Loucy (cell line): ENCODE measurements around the gene GSG1L.
"Not testable (repeated sequence)": the region's sequence is repeated elsewhere in the genome, so short reads cannot be mapped to it uniquely, and the experiment has no call there.

Experiments used
- H2AFZ ChIP-seq: fragments of 200-600 bp; sonication (generic); 2 replicates; pipeline ENCODE4 v1.6.0; 2016; ENCODE audit warnings: antibody characterized with exemption, mild to moderate bottlenecking, low read length, moderate library complexity
- H3F3A ChIP-seq: fragments of 200-600 bp; 2 replicates; pipeline ENCODE4 v1.6.0; 2016; ENCODE audit warnings: antibody characterized with exemption, low read depth, mild to moderate bottlenecking
- H3K27me3 ChIP-seq: fragments of 200-600 bp; sonication (generic); 2 replicates; pipeline ENCODE4 v1.6.1; 2014; ENCODE audit warnings: low read length, mild to moderate bottlenecking; ENCODE audit not compliant: insufficient read depth, poor library complexity, severe bottlenecking
- H3K36me3 ChIP-seq: fragments of 200-600 bp; sonication (generic); 2 replicates; pipeline ENCODE4 v1.6.1; 2016; ENCODE audit warnings: low read length; ENCODE audit not compliant: insufficient read depth
- H3K4me1 ChIP-seq: fragments of 200-600 bp; sonication (generic); 2 replicates; pipeline ENCODE4 v1.5.1; 2014; ENCODE audit warnings: low read length, mild to moderate bottlenecking; ENCODE audit not compliant: insufficient read depth, poor library complexity, severe bottlenecking
- H3K4me2 ChIP-seq: fragments of 200-600 bp; sonication (generic); 2 replicates; pipeline ENCODE4 v1.6.0; 2014; ENCODE audit warnings: antibody characterized with exemption, low read length, low read depth, mild to moderate bottlenecking; ENCODE audit not compliant: poor library complexity, severe bottlenecking
- H3K4me3 ChIP-seq: fragments of 200-600 bp; sonication (generic); 2 replicates; pipeline ENCODE4 v1.5.1; 2014; ENCODE audit warnings: low read length, mild to moderate bottlenecking, mixed read lengths; ENCODE audit not compliant: poor library complexity, severe bottlenecking
- H3K79me2 ChIP-seq: fragments of 200-600 bp; sonication (generic); 2 replicates; pipeline ENCODE4 v1.6.1; 2014; ENCODE audit warnings: low read length; ENCODE audit not compliant: insufficient read depth
- H3K9ac ChIP-seq: fragments of 200-600 bp; sonication (generic); 2 replicates; pipeline ENCODE4 v1.6.0; 2014; ENCODE audit warnings: mild to moderate bottlenecking, low read depth, low read length, moderate library complexity; ENCODE audit not compliant: poor library complexity, severe bottlenecking
- H3K9me2 ChIP-seq: fragments of 200-600 bp; sonication (generic); replicated peaks from 2 replicates; pipeline ENCODE4 v1.6.1; 2016; ENCODE audit warnings: low read depth, low read length, mixed read lengths
- H3K9me3 ChIP-seq: fragments of 200-600 bp; sonication (generic); 2 replicates; pipeline ENCODE4 v1.6.1; 2014; ENCODE audit warnings: mild to moderate bottlenecking, antibody characterized with exemption, low read length, low read depth; ENCODE audit not compliant: insufficient read depth
- H4K20me1 ChIP-seq: fragments of 200-600 bp; sonication (generic); 2 replicates; pipeline ENCODE4 v1.6.0; 2014; ENCODE audit warnings: antibody characterized with exemption, low read length, mild to moderate bottlenecking; ENCODE audit not compliant: insufficient read depth, poor library complexity, severe bottlenecking
- CTCF ChIP-seq: fragments of 200-600 bp; sonication (generic); conservative IDR thresholded peaks from 2 replicates; pipeline ENCODE4 v1.5.1; 2014; ENCODE audit warnings: mild to moderate bottlenecking, antibody characterized with exemption, low read length
- EZH2phosphoT487 ChIP-seq: fragments of 200-600 bp; IDR thresholded peaks from 2 replicates; pipeline ENCODE4 v1.6.1; 2018; ENCODE audit warnings: antibody characterized with exemption, mild to moderate bottlenecking, moderate library complexity, borderline replicate concordance

Gene GSG1L

DNA sequence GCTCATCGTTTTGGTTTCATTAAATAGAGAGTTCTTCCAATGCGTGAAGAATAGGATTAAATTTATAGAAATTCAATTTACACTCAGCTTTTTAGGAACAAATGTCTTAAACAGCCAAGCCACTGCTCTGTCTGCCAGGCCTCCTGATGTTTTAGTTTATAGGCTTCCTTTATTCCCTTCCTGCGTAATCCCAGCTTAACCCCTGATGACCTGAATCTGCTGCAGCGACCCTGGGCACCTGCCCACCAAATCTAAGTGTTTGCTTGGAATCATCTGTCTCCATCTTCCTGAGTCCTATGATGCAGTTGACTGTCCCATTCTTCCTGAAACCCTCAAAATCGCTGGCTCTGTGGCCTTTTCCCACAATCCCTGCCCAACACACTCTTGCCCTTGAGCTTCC, 179.9 kb downstream of the GSG1L start:
- Histone ChIP-seq H3K9me2 (no peaks in the 10 kb centered on the region), H3K27me3 (no peaks in the 10 kb centered on the region), H3K36me3 (no peaks in the 10 kb centered on the region), H3K4me3 (no peak overlapping the region), H3K4me2 (no peak overlapping the region), H3K79me2 (no peaks in the 10 kb centered on the region), H3K9me3 (peaks cover 5% of the 10 kb centered on the region; the same call in 1 of the 2 replicates), H3K4me1 (no peaks in the 10 kb centered on the region), H4K20me1 (no peaks in the 10 kb centered on the region), H2AFZ (no peak overlapping the region), H3F3A (no peaks in the 10 kb centered on the region), H3K9ac (no peak overlapping the region)
- TF ChIP-seq EZH2phosphoT487 (no peak), CTCF (no peak)

GRCh38 chr16:27880287-27880686, 183.2 kb downstream of the GSG1L start:
- Histone ChIP-seq H3K36me3 (no peaks in the 10 kb centered on the region), H3K4me2 (no peak overlapping the region), H3K79me2 (no peaks in the 10 kb centered on the region), H3K27me3 (no peaks in the 10 kb centered on the region), H3K9ac (no peak overlapping the region), H3F3A (no peaks in the 10 kb centered on the region), H3K9me2 (no peaks in the 10 kb centered on the region), H4K20me1 (no peaks in the 10 kb centered on the region), H2AFZ (no peak overlapping the region), H3K4me1 (no peaks in the 10 kb centered on the region), H3K4me3 (no peak overlapping the region), H3K9me3 (peaks cover 4% of the 10 kb centered on the region; the same call in 1 of the 2 replicates)
- no peak for TF ChIP-seq CTCF
- TF ChIP-seq EZH2phosphoT487 = no peak

DNA sequence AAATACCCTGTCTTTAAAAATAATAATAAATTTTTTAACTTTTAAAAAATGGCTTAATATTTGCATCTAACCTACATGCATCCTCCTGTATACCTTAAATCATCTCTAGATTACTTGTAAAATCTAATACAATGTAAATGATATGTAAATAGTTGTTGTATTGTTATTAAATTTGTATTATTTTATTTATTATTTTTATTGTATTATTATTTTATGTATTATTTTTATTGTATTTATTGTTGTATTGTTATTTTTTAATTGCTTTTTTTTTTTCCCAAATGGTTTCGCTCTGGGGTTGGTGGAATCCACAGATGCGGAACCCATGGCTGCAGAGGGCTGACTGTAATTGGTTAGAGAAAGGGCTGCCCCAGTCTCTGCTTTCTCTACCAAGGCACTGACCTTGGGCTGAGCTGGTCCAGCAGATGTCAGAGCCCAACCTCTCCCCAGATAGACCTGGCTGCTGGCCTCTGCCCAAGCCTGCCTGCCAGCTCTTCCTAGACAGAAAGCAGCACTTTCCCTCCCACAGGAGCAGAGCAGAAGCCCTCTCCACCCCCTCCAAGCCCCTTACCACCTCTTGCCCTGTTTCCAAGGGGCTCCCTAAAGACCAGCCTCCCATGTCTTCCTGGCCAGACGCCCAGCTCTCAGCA, 183.8 kb downstream of the GSG1L start:
- Histone ChIP-seq H3K36me3 (no peaks in the 10 kb centered on the region), H3K9me2 (no peaks in the 10 kb centered on the region), H2AFZ (no peak overlapping the region), H3F3A (no peaks in the 10 kb centered on the region), H3K27me3 (no peaks in the 10 kb centered on the region), H4K20me1 (no peaks in the 10 kb centered on the region), H3K4me2 (no peak overlapping the region), H3K79me2 (no peaks in the 10 kb centered on the region), H3K4me1 (no peaks in the 10 kb centered on the region), H3K9me3 (peaks cover 5% of the 10 kb centered on the region; the same call in 1 of the 2 replicates), H3K4me3 (no peak overlapping the region), H3K9ac (no peak overlapping the region)
- TF ChIP-seq CTCF = no peak
- no peak for TF ChIP-seq EZH2phosphoT487

DNA sequence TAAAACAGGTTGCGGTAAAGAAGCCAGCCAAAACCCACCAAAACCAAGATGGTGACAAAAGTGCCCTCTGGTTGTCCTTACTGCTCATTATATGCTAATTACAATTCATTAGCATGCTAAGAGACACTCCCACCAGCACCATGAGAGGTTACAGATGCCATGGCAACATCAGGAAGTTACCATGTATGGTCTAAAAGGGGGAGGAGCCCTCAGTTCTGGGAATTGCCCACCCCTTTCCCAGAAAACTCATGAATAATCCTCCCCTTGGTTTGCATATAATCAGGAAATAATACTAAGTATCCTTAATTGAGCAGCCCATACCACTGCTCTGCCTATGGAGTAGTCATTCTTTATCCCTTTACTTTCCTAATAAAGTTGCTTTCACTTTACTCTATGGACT, 190.9 kb downstream of the GSG1L start:
- H2AFZ ChIP-seq, H3K4me2 ChIP-seq, H3K79me2 ChIP-seq, H3K27me3 ChIP-seq, H3F3A ChIP-seq, H3K4me1 ChIP-seq, H3K9me2 ChIP-seq, H3K4me3 ChIP-seq, H3K36me3 ChIP-seq, H3K9ac ChIP-seq, H4K20me1 ChIP-seq: not testable (repeated sequence)
- peaks cover 12% of the 10 kb centered on the region; the same call in 1 of the 2 replicates for H3K9me3 ChIP-seq
